Measurements from ENCODE around the gene ZNF862.

ZNF862 gene

DNA sequence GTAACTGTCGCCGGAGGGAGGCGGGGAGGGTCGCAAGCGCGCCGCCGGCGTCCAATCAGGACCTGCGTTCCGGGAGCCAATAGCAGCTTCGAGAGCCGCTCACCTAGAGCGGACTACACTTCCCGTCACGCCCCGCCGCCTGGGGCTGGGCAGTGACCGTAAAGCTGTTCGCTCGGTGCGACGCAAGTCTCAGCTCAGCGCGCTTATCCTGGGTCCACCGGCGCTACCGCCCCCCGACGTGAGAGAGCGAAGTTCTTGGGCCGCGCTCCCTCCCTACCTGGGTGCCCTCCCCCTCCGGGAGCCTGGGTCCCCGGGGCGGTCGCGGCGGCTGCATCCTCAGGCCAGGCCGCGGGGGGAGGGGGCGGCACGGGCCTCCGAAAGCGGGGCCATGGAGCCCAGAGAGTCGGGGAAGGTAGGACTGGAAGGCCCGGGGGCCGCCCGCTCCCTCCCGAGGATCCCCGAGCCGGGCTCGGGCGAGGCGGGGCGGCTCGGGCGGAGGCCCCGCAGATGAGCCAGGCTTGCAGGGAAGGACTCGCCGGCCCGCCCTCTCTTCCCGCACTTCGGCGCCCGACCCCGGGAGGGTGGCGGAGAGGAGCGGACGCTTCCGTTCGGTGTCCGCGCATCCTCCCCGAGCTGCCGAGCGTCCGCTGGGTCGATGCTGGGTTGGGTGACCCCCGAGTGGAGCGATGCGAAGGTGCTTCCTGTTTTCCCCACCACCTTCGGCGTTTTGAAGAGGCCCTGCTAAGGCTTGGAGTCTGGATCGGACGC is at the start of gene ZNF862:
Gene ZNF862 (plus strand): TSS at position 152 of the 768 bp plus-strand sequence. CDS start 237 bp downstream, at position 389.
- DNase-seq, result peak; percentile 96

DNA sequence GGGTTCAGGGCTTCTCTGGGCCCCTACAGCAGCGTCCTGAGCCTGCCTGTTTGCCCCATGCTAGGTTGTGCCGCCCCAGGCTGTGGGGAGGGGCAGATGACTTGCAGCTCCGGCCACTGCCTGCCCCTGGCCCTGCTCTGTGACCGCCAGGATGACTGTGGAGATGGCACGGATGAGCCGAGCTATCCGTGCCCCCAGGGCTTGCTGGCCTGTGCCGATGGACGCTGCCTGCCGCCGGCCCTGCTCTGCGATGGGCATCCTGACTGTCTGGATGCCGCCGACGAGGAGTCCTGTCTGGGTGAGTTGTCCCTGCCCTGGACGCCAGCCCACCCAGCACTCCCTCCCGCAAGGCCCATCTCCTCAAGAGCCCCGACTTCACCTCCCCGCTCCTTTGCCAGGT is 49.1 kb upstream of the ZNF862 start:
- DNase-seq, result no peak

DNA sequence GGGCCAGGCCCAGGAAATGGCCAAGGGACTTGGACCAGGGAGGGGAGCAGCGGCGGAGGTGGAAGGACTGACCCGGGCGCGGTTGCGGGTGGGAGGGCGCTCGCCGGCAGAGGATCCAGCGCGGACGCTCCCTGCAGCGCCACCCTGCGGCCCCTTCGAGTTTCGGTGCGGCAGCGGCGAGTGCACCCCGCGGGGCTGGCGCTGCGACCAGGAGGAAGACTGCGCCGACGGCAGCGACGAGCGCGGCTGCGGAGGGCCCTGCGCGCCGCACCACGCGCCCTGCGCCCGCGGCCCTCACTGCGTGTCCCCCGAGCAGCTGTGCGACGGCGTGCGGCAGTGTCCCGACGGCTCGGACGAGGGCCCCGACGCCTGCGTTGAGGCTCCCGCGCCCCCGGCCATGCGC is 48.0 kb upstream of the ZNF862 start:
- DNase-seq, result peak; percentile 23

DNA sequence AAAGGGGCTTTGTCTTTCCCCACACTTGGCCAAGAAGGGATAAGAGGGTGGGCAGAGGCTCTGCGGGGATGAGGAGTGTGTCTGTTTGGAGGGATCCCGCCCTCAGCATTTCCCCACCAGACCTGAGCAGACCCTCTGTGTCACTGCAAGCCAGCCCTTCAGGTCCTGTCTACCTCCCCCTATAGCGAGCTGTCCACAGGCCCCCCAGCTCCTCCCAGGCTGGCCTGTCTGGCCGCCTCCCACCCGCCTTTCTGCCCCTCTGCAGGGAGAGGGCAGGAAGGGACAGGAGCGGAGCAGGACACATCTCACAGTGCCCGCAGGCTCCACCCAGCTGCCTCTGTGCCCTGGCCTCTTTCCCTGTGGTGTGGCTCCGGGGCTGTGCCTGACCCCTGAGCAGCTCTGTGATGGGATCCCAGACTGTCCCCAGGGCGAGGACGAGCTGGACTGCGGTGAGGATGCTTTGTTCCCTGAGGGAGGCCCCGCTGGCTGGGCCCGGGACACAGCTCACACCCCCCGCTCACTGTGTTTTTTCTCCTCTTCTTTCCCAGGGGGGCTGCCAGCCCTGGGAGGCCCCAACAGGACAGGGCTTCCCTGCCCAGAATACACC is 47.3 kb upstream of the ZNF862 start:
- DNase-seq, result no peak

DNA sequence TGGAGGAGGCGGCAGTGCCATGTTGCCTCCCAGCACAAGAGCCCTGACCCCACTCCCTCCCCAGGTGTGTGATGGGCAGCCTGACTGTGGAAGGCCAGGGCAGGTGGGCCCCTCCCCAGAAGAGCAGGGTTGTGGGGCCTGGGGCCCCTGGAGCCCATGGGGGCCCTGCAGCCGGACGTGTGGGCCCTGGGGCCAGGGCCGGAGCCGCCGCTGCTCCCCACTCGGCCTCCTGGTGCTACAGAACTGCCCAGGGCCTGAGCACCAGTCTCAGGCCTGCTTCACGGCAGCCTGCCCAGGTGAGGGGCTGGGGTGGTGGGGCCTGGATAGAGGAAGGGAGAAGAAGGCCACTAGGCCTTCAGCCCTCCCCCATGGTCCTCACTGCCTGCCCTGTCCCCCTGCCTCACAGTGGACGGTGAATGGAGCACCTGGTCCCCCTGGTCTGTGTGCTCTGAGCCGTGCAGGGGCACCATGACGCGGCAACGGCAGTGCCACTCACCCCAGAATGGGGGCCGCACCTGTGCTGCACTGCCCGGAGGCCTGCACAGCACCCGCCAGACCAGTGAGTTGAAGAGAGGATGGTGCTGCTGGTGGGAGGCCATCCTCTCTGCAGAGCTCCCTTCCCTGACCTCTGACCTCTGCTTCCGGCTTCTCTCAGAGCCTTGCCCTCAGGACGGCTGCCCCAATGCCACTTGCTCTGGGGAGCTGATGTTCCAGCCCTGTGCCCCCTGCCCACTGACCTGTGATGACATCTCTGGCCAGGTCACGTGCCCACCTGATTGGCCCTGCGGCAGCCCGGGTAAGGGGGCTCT is 46.6 kb upstream of the ZNF862 start:
- DNase-seq, result no peak

DNA sequence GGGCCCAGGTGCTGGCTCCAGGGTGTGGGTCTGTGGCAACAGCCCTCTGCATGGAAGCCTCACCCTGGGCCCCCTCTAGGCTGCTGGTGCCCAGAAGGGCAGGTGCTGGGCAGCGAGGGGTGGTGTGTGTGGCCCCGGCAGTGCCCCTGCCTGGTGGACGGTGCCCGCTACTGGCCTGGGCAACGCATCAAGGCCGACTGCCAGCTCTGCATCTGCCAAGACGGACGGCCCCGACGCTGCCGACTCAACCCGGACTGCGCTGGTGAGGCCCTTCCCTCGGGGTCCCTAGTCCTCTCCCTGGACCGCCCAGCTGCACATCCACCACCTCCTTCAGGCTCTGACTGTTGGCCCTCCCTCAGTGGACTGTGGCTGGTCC is 46.0 kb upstream of the ZNF862 start:
- DNase-seq, result no peak

DNA sequence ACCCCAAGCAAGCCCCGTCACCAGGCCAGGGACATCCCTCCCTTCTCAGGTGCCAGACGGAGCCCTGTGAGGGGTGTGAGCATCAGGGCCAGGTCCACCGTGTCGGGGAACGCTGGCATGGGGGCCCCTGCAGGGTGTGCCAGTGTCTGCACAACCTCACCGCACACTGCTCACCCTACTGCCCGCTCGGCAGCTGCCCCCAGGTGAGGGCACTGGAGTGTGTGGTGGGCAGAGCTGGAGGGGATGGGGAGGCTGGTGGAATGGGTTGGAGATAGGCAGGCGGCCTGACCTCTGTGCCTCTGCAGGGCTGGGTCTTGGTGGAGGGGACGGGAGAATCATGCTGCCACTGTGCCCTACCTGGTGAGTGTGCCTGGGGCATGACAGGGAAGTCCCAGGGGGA is 44.9 kb upstream of the ZNF862 start:
- DNase-seq, result no peak

DNA sequence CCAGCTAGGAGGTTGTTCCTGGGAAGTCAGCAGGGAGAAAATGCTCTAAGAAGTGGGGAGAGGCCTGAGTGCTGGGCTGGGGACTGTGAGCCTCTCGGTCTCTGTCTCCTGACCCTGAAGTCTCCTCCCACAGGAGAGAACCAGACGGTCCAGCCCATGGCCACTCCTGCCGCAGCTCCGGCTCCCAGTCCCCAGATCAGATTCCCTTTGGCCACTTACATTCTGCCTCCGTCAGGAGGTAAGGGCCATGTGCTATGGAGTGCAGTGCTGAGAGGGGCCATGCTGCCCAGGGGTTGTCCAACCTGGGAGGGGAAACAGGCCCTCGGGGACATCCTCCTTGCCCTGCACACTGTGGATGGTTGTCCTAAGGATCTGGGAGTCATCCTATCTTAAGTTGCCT is 43.5 kb upstream of the ZNF862 start:
- DNase-seq, result no peak

DNA sequence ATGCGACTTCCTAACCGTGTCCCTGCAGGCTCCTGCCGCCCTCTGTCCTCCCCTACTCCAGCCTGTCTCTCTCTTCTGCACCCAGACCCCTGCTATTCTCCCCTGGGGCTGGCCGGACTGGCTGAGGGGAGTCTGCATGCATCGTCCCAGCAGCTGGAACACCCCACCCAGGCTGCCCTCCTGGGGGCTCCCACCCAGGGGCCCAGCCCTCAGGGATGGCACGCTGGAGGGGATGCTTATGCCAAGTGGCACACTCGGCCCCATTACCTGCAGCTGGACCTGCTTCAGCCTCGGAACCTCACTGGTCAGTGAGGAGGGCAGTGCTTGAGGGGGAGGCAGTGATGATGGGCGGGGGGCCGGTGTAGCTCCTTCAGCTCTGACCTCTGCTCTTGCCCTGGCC is 43.0 kb upstream of the ZNF862 start:
- no peak for DNase-seq

DNA sequence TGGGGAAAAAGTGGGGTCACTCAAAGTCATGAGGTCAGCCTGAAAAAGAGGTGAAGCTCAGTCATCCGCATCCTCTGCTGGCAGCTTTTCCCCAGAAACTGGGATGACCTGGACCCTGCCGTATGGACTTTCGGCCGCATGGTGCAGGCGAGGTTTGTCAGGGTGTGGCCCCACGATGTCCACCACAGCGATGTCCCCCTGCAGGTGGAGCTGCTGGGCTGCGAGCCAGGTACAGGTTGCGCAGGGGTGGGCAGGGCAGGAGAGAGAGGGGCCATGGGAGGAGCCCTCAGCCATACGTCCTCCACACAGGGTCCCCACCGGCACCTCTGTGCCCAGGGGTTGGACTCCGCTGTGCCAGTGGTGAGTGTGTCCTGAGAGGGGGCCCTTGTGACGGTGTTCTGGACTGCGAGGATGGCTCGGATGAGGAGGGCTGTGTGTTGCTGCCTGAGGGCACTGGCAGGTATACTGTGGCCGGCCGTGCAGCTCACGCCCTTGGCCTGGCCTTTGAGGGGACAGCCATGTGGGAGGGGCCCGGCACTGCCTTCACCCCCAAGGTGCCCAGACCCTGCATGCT is 41.8 kb upstream of the ZNF862 start:
- DNase-seq, result no peak

DNA sequence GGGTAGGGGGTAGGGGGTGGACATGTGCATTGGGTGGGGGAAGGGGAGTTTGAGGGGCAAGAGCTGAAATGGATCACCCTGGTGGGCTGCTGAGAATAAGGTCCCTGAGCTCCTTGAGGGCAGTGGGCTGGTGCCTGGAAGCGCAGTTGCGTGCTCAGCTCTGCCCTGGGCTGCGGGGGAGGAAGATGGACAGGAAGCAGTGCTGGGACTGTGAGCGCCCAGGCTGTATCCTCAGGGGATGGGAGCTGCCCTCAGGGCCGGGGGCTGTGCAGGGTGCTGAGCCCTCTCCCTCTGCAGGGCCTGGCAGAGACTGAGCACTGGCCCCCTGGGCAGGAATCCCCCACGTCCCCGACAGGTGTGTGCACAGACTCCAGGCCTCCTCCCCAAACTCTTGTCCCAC is 40.4 kb upstream of the ZNF862 start:
- no peak for DNase-seq

DNA sequence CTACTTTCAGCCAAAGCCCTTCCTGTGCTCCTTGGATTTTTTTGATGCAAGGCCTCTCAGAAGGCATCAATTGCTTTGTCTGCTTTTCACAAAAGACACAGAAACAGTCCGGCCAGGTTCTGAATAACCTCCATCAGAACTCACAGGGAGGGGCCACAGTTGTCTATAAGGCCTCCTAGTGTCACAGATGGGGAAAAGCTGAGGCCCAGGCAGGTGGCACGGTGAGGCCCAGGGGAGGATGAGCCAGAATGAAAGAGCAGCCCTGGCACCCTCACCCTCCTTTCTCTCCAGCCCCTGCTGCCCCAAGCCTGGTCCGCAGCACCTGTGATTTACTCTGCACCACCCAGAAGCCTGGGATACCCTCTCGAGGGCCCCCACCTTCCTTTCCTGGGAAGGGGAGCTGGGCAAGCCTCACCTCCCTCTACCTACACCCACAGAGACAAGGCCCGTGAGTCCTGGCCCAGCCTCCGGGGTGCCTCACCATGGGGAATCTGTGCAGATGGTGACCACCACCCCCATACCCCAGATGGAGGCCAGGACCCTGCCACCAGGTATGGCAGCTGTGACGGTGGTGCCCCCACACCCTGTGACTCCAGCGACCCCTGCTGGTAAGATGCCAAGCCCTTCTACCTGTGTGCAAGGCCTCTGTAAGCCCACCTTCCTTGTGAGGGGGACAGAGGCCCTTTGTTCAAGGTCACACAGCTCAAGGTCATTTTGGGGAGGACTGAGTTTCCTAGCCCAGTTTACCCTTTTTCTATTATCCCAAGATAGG is 38.6 kb upstream of the ZNF862 start:
- peak; percentile 54 for DNase-seq

DNA sequence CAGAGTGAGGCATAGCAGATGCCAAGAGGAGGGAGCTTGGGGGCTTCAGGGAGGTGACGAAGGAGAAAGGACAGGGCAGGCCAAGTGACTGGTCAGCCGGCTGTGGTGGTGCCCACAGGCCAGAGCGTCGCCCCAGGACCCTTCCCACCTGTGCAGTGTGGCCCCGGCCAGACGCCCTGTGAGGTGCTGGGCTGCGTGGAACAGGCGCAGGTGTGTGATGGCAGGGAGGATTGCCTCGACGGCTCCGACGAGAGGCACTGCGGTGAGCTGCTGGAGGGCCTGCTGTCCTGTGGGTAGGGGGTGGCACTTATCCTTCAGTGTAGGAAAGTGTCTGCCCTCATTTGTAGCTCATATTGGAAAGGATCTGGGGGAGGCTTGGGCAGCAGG is 38.0 kb upstream of the ZNF862 start:
- DNase-seq, result no peak

DNA sequence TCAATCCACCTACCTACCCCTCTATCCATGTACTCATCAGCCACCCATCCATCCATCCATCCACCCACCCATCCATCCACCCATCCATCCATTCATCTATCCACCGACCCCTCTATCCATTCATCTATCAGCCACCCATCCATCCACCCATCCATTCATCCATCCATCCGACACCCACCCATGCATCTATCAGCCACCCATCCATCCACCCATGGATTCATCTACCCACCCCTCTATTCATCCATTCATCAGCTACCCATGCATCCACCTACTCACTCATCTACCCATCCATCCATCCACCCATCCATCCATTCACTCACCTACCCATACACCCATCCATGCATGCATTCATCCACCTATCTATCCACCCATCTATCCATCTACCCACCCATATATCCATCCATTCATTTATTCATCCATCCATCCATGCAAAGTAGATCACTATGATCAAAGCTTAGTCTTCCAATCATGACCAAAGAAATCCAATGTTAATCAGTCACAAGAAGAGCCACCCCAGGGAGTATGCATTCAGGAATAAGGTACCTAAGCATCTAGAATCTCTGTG is 37.1 kb upstream of the ZNF862 start:
- DNase-seq, result no peak

DNA sequence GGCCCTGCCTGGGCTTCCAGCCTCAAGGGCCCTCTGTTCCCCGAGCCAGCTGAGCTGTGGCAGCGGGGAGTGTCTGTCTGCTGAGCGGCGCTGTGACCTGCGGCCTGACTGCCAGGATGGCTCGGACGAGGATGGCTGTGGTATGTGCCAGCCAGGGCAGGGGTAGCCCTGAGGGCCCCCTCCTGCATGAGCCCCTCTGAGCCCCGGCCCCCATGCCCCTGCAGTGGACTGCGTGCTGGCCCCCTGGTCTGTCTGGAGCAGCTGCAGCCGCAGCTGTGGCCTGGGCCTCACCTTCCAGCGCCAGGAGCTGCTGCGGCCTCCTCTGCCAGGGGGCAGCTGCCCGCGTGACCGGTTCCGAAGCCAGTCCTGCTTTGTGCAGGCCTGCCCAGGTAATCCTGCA is 36.4 kb upstream of the ZNF862 start:
- DNase-seq, result no peak

DNA sequence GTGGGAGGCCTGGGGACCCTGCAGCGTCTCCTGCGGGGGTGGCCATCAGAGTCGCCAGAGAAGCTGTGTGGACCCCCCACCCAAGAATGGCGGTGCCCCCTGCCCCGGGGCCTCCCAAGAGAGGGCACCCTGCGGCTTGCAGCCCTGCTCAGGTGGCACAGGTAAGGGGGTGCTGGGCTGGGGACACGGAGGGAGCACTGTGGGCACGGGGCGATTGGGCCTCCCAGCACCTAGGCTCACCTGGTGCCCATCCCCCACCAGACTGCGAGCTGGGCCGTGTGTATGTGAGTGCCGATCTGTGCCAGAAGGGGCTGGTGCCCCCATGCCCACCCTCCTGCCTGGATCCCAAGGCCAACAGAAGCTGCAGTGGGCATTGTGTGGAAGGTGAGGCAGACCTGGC is 35.2 kb upstream of the ZNF862 start:
- DNase-seq, result no peak

DNA sequence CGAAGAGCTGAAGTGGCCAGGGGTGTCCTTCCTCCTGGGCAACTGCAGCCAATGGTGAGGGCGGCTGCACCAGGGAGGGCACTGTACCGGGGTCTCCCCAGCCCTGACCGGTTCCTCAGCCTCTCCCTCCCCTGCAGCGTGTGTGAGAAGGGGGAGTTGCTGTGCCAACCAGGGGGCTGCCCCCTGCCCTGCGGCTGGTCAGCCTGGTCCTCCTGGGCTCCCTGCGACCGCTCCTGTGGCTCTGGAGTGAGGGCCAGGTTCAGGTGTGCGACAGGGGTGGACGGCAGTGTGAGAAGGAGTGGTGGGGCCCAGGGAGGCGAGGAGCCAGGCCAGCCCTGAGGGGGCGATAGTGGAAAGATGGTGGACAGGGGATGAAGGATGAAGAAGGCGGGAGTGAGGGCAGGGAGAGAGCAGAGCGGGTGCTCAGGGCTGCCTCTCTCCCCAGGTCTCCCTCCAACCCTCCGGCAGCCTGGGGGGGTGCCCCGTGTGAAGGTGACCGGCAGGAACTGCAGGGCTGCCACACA is 34.6 kb upstream of the ZNF862 start:
- DNase-seq, result no peak

DNA sequence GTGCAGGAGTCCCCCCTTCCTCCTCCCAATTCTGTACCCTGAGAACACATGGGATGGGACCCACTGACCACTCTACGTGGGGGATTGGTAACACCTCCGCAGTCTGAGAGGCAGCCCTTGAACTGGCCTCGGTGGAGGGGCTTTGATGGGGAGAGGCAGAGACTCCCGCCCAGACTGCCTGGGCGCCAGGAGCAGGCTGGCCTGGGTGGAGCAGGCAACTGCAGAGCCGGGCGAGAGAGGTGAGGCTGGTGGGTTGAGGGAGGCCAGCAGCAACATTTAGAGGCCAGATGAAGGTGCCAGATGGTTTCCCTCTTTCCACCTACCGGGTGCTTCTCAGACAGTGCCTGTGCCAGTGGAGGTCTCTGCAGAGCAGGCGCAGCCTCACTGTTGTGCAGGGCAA is 34.1 kb upstream of the ZNF862 start:
- DNase-seq, result no peak

DNA sequence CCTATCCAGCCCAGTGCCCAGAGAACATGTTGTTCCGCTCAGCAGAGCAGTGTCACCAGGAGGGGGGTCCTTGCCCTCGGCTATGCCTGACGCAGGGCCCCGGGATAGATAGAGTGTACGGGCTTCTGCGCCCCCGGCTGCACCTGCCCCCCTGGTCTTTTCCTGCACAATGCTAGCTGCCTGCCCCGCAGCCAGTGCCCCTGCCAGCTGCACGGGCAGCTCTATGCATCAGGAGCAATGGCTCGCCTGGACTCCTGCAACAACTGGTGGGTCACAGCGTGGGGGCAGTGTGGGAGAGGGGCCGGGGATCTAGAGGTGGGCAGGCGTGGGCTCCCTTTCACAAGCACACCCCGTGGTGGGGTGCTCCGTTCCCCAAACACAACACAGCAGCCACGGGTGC is 31.4 kb upstream of the ZNF862 start:
- DNase-seq, result no peak

DNA sequence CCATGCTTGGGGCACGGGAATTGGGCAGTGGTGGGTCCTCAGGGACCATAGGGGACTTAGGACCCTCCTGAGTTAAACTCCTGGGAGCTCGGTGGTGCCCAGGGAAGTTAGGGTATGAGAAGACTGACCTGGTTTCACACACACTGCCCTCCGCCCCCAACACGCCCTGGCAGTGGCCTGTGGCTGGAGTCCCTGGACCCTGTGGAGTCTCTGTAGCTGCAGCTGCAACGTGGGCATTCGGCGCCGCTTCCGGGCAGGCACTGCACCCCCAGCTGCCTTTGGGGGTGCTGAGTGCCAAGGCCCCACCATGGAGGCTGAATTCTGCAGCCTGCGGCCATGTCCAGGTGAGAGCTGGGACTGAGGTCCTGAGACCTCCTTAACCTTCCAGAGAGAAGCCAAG is 29.9 kb upstream of the ZNF862 start:
- DNase-seq, result no peak

DNA sequence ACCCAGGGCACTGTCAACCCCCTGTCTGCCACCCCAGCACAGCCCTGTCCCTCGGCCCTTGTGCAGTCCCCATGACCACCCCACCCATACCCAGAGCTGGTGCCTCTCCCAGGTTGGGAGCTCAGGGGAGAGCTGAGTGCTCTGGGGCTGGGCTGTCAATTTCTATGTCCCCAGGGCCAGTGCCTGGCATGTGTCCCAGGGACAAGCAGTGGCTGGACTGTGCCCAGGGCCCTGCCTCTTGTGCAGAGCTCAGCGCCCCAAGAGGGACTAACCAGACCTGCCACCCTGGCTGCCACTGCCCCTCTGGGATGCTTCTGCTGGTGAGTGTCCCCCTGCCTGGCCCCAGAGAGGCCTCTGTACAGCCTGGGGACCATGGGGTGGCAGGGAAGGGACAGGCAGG is 29.0 kb upstream of the ZNF862 start:
- no peak for DNase-seq

DNA sequence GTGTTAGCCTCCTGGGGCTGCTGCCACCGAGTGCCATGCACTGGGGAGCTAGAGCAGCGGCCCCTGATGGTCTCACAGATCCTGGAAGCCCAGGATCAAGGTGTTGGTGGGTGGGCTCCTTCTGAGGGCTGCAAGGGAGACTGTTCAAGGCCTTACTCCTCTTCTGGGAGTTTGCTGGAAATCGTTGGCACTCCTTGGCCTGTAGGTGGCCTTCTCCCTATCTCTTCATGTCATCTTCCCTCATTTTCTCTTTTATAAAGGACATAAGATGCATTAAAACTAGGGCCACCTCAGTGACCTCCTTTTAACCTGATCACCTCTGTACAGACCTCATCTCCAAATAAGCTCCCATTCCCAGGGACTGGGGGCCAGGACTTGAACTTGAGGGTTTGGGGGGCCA is 27.0 kb upstream of the ZNF862 start:
- DNase-seq, result no peak

Data from stimulated activated CD4-positive, alpha-beta T cell treated with anti-CD3 and anti-CD28 coated beads, Interleukin-4, amount 100 ng/mL, for 24 hours (primary cell).